Erythroblast (primary cell): ENCODE results near the gene KCNQ5.

ENCODE experiments used
- GATA1 ChIP-seq: IDR thresholded peaks from 2 replicates; pipeline ENCODE4 v1.6.1; 2011; ENCODE audit warnings: low read depth, mild to moderate bottlenecking, control low read depth, low read length, moderate library complexity
- POLR2A ChIP-seq: IDR thresholded peaks from 2 replicates; pipeline ENCODE4 v1.6.1; 2011; ENCODE audit warnings: mild to moderate bottlenecking, low read length

GRCh38 chr6:72742001-72742673 is 120.3 kb downstream of the KCNQ5 start:
- TF ChIP-seq POLR2A (no peak), GATA1 (no peak)
